ENCODE measurements around the gene GABRG3. TPM values are rescaled to one million over a fixed set of nuclear protein-coding genes. Genes with fewer than 3 reads are reported as not detected.

The GABRG3 gene
- total RNA-seq, 1 experiment from 2014 or later, result 0.15 TPM

DNA sequence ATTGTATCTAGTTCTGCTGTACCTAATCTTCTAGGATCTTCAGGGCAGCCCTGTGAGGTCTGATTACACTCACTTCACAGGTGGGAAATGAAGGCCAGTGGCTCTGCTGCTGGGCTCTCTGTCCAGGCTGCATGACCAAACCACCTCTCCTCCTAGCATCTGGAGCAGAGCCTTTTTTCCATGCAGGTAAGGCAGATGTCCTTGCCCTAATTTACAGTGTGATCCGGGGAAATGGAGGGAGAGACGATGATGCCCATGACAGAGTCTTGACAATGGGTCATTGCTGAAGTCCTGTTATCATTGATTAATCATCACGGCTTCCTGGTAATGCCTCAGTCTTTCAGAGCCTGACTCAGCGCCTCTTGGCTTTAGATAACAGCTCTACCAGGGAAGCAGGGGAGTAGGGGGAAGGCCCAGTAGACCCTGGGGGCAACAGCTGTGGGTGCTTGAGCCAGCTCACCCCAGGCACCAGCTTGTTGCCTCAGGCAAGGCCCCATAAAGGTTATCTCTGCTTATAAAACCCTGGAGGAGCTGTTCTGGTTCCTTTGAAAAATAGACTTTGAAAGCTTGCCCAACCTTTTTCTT lies 153.4 kb downstream of the GABRG3 start:
- no peaks in the 10 kb centered on the region for H3K4me1 Mint-ChIP-seq
- H3K9ac ChIP-seq (ENCODE audit: extremely low read depth, insufficient read length, low read length), result no peak overlapping the region
- H3K36me3 Mint-ChIP-seq (ENCODE audit: insufficient read depth in 1 of 3, low read depth in 3 of 3), result no peaks in the 10 kb centered on the region
- no peak for DNase-seq
- no peaks in the 10 kb centered on the region for H3K79me2 ChIP-seq (ENCODE audit: insufficient read depth, low read length)
- no peak overlapping the region for H3K27ac ChIP-seq (ENCODE audit: insufficient read length, low read depth, low read length)
- H3K56ac ChIP-seq (ENCODE audit: insufficient read length, low read depth, low read length), result no peak overlapping the region
- H2AFZ ChIP-seq (ENCODE audit: low read length), result no peak overlapping the region
- H2BK15ac ChIP-seq (ENCODE audit: low read depth, low read length), result no peak overlapping the region
- no peaks in the 10 kb centered on the region for H4K20me1 ChIP-seq (ENCODE audit: control insufficient read depth, insufficient read depth, insufficient read length)
- no peaks in the 10 kb centered on the region for H3K9me3 Mint-ChIP-seq
- no peak overlapping the region for H3K4ac ChIP-seq (ENCODE audit: low read depth, low read length)
- no peak overlapping the region for H4K5ac ChIP-seq (ENCODE audit: insufficient read length, low read depth, low read length)
- H3K27ac Mint-ChIP-seq, result 0 out of 7 replicates have a peak overlapping the region, but pooled peaks of 1 of the 3 experiments have one; percentile 73
- H3K18ac ChIP-seq (ENCODE audit: insufficient read length, low read depth, low read length), result no peak overlapping the region
- H2BK120ac ChIP-seq (ENCODE audit: low read depth, low read length, poor library complexity, severe bottlenecking), result no peak overlapping the region
- no peak overlapping the region for H3K4me2 ChIP-seq (ENCODE audit: insufficient read depth, insufficient read length, low read length)
- no peak overlapping the region for H4K91ac ChIP-seq (ENCODE audit: insufficient read length, low read depth, low read length)
- no peak overlapping the region for H2BK12ac ChIP-seq (ENCODE audit: insufficient read length, low read depth, low read length)
- H2BK20ac ChIP-seq (ENCODE audit: low read depth, low read length, poor library complexity, severe bottlenecking), result no peak overlapping the region
- no peaks in the 10 kb centered on the region for H3K4me1 ChIP-seq (ENCODE audit: insufficient read depth, low read length)
- H2BK5ac ChIP-seq (ENCODE audit: insufficient read length, low read length), result no peak overlapping the region
- no peaks in the 10 kb centered on the region for H3K23me2 ChIP-seq (ENCODE audit: insufficient read length, low read depth, low read length, poor library complexity, severe bottlenecking)
- no peak overlapping the region for H3T11ph ChIP-seq (ENCODE audit: low read length)
- no peaks in the 10 kb centered on the region for H3K79me1 ChIP-seq (ENCODE audit: insufficient read depth, low read depth, low read length, poor library complexity, severe bottlenecking)
- WGBS (ENCODE audit: extremely low coverage, insufficient read length, low lambda C conversion rate), result no CpG with 5 or more reads among the region's 4 CpGs
- no peak overlapping the region for H2AK5ac ChIP-seq (ENCODE audit: insufficient read length, low read length)
- H4K8ac ChIP-seq (replicated peaks; ENCODE audit: insufficient read length, low read depth, low read length), result no peak overlapping the region
- H3K9me3 ChIP-seq (ENCODE audit: control insufficient read depth, low read depth, low read length), result no peaks in the 10 kb centered on the region
- H3K14ac ChIP-seq (ENCODE audit: insufficient read depth, low read length), result no peak overlapping the region
- TF ChIP-seq, protein P1, sequence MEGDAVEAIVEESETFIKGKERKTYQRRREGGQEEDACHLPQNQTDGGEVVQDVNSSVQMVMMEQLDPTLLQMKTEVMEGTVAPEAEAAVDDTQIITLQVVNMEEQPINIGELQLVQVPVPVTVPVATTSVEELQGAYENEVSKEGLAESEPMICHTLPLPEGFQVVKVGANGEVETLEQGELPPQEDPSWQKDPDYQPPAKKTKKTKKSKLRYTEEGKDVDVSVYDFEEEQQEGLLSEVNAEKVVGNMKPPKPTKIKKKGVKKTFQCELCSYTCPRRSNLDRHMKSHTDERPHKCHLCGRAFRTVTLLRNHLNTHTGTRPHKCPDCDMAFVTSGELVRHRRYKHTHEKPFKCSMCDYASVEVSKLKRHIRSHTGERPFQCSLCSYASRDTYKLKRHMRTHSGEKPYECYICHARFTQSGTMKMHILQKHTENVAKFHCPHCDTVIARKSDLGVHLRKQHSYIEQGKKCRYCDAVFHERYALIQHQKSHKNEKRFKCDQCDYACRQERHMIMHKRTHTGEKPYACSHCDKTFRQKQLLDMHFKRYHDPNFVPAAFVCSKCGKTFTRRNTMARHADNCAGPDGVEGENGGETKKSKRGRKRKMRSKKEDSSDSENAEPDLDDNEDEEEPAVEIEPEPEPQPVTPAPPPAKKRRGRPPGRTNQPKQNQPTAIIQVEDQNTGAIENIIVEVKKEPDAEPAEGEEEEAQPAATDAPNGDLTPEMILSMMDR (conservative IDR thresholded peaks at IDR 0.05), result no peak
- no peak overlapping the region for H3K23ac ChIP-seq (ENCODE audit: insufficient read length, low read depth, low read length)
- H3K27me3 ChIP-seq (ENCODE audit: insufficient read depth, low read length), result no peaks in the 10 kb centered on the region
- H3K27me3 Mint-ChIP-seq (ENCODE audit: low read depth), result no peaks in the 10 kb centered on the region
- no peak overlapping the region for H3K4me3 Mint-ChIP-seq
